ENCODE results near the gene ALOX12.
A peak's percentile ranks its signal among the peaks of the same experiment; 100 is the strongest.
"Not testable (repeated sequence)": the region's sequence is repeated elsewhere in the genome, so short reads cannot be mapped to it uniquely, and the experiment has no call there.

Gene ALOX12

DNA sequence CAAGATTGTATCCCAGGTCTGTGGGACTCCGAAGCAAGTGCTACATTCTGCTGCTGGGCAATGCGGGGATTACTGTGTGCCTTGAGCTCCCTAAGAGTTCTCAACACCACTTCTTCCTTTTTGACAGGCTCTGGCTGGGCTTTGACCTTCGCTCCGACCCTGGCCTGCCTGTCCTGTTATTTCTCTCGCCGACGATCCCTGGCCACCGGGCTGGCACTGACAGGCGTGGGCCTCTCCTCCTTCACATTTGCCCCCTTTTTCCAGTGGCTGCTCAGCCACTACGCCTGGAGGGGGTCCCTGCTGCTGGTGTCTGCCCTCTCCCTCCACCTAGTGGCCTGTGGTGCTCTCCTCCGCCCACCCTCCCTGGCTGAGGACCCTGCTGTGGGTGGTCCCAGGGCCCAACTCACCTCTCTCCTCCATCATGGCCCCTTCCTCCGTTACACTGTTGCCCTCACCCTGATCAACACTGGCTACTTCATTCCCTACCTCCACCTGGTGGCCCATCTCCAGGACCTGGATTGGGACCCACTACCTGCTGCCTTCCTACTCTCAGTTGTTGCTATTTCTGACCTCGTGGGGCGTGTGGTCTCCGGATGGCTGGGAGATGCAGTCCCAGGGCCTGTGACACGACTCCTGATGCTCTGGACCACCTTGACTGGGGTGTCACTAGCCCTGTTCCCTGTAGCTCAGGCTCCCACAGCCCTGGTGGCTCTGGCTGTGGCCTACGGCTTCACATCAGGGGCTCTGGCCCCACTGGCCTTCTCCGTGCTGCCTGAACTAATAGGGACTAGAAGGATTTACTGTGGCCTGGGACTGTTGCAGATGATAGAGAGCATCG lies 42.4 kb downstream of the ALOX12 start:
- in situ Hi-C loops (cut with HindIII; ENCODE audit: low pct_ligation_motif_present, low pct_unique_long_range_greater_than_20kb, low sequenced_read_pairs) = no loop called here
- DNase-seq = no peak

DNA sequence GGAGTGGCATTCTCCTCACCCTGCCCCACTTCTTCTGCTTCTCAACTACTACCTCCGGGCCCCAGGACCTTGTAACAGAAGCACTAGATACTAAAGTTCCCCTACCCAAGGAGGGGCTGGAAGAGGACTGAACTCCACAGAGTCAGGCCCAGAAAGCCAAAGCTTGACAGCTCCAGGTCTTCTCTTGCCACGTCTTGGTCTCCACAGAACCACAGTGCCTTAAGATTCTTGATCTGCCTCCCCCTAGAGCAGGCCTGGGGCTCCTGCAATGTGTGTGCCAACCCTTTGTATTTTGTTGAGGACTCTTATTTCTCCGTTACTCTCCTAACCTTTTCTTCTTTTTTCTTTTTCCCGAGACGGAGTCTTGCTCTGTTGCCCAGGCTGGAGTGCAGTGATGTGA lies 44.0 kb downstream of the ALOX12 start:
- in situ Hi-C loops (cut with HindIII; ENCODE audit: low pct_ligation_motif_present, low pct_unique_long_range_greater_than_20kb, low sequenced_read_pairs) = no loop called here
- DNase-seq = no peak

DNA sequence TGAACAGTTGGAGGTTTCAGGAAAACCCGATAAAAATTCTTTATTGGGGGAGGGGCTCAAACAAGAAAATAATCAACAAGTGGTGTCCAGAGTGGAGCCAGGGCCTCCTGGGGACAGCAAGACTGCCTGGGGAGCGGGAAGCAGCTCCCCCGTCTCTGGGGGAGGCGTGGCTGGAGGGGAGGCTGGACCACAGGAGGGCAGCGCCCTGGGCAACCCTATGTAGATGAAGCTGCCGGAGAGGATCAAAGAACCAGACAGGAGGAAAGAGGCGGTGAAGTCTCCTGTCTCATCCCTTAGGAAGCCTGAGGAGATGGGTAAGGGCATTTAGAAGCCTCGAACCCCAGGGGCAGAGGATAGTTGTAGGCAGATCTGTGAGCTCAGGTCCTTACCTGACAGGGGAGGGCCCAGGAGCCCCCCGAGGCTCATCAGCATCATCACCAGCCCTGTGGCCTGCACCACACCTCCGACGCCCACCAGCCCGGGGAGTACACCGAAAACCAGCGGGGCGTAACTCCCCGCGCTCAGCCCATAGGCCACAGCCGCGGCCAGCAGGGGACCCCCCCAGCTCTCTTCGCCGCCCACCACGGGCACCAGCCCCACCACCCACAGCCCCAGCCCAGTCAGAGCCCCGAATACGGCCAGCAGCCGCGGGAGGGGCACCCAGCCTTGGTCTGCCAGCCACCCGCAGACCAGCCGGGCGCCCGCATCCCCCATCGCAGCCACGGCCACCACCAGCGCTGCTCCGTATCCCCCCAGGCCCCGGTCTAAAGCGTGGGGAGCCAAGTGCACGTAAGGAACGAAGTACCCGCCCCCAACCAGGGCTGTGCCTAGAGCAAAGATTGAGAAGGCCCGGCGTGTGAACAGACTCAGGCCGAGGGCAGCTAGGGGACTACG lies 46.0 kb downstream of the ALOX12 start:
- in situ Hi-C loops (cut with HindIII; ENCODE audit: low pct_ligation_motif_present, low pct_unique_long_range_greater_than_20kb, low sequenced_read_pairs) = no loop called here
- no peak for DNase-seq

DNA sequence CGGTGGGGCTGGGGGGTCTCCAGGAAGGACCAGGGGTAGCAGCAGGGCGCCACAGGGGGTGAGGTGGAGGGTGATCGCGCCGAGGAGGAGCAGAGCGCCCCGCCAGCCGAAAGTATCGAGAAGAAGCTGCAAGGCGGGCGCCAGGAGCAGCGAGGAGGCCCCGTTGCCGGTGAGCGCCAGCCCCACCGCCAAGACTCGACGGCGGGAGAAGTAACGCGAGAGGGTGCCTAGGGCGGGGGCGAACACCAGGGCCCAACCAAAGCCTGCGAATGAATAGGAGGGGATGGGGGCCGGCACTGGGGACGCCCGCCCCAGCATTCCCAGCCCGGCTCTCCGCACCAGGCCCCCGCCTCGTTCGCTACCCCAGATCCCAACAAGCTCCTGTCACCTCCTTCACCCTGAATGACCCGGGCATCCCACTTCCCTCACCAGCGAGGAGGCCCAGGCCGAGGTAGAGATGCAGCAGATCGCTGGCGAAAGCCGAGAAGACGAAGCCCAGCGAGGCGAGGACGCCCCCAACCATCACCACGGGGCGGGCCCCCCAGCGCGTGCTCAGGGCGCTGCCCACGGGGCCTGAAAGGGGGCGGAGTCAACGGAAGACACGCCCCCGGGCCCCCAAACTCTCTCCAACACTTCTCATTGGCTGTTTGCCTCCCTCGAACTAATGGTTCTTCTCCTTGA lies 46.8 kb downstream of the ALOX12 start:
- in situ Hi-C loops (cut with HindIII; ENCODE audit: low pct_ligation_motif_present, low pct_unique_long_range_greater_than_20kb, low sequenced_read_pairs) = no loop called here
- no peak for DNase-seq

- in situ Hi-C loops (cut with HindIII; ENCODE audit: low pct_ligation_motif_present, low pct_unique_long_range_greater_than_20kb, low sequenced_read_pairs) = no loop called here
- no peak for DNase-seq
Observed at GRCh38 chr17:7043182-7043496, 47.3 kb downstream of the ALOX12 start.

DNA sequence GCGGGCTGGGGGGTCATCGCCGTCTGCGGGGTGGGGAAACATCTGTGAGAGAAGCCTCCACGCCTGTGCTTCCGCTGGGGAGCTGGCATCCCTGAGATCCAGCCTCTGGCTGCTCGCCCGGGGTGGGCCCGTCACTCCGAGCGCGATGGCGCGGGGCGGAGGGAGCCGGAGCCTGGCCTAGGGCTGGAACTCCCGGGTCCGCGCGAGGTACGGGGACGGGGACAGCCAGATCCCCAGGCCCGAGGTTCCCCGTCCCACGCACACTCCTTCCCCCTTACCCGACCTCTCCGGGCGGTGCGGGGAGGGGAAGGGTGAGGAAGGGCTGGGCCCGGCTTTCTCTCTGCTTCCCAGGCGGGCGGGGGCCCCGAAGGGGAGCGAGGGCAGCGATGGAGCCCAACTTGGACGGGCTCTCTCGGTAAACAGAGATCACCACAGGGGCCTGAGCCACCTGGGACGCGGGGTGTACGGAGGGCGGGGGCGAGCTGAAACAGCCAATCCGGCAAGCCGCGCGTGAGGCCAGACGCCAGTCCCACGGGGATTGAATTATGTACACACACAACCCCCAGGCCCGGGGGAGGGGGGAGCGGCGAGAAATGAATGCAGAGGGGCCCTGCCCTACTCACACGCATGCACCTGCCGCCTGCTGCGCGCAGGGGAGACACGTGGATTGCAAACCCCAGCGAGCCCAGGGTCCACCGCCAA lies 47.8 kb downstream of the ALOX12 start, which contains the start of gene SLC16A11:
Gene SLC16A11 (minus strand): TSS at position 596 of the 702 bp plus-strand sequence. CDS start 579 bp downstream, at position 17.
- DNase-seq = peak; percentile 47
- in situ Hi-C loops (cut with HindIII; ENCODE audit: low pct_ligation_motif_present, low pct_unique_long_range_greater_than_20kb, low sequenced_read_pairs) = no loop called here

- in situ Hi-C loops (cut with HindIII; ENCODE audit: low pct_ligation_motif_present, low pct_unique_long_range_greater_than_20kb, low sequenced_read_pairs) = no loop called here
- DNase-seq = peak; percentile 87
Observed at GRCh38 chr17:7045492-7046126, 49.8 kb downstream of the ALOX12 start.

- in situ Hi-C loops (cut with HindIII; ENCODE audit: low pct_ligation_motif_present, low pct_unique_long_range_greater_than_20kb, low sequenced_read_pairs) = no loop called here
Observed at GRCh38 chr17:7046127-7046724, 50.4 kb downstream of the ALOX12 start.

GRCh38 chr17:7046725-7047397 lies 51.0 kb downstream of the ALOX12 start:
- DNase-seq; in situ Hi-C loops (cut with HindIII; ENCODE audit: low pct_ligation_motif_present, low pct_unique_long_range_greater_than_20kb, low sequenced_read_pairs): not testable (repeated sequence)

More at GRCh38 chr17:7046127-7046724, 50.4 kb downstream of the ALOX12 start:
- DNase-seq = no peak

- no peak for DNase-seq
- in situ Hi-C loops (cut with HindIII; ENCODE audit: low pct_ligation_motif_present, low pct_unique_long_range_greater_than_20kb, low sequenced_read_pairs) = no loop called here
Observed at GRCh38 chr17:7047566-7047965, 51.7 kb downstream of the ALOX12 start.

- in situ Hi-C loops (cut with HindIII; ENCODE audit: low pct_ligation_motif_present, low pct_unique_long_range_greater_than_20kb, low sequenced_read_pairs) = no loop called here
- no peak for DNase-seq
Observed at GRCh38 chr17:7048968-7049367, 53.1 kb downstream of the ALOX12 start.

- in situ Hi-C loops (cut with HindIII; ENCODE audit: low pct_ligation_motif_present, low pct_unique_long_range_greater_than_20kb, low sequenced_read_pairs); DNase-seq: not testable (repeated sequence)
Observed at GRCh38 chr17:7050583-7050982, 54.7 kb downstream of the ALOX12 start.

- in situ Hi-C loops (cut with HindIII; ENCODE audit: low pct_ligation_motif_present, low pct_unique_long_range_greater_than_20kb, low sequenced_read_pairs) = no loop called here
- peak; percentile 44 for DNase-seq
Observed at GRCh38 chr17:7056386-7056785, 60.5 kb downstream of the ALOX12 start.

DNA sequence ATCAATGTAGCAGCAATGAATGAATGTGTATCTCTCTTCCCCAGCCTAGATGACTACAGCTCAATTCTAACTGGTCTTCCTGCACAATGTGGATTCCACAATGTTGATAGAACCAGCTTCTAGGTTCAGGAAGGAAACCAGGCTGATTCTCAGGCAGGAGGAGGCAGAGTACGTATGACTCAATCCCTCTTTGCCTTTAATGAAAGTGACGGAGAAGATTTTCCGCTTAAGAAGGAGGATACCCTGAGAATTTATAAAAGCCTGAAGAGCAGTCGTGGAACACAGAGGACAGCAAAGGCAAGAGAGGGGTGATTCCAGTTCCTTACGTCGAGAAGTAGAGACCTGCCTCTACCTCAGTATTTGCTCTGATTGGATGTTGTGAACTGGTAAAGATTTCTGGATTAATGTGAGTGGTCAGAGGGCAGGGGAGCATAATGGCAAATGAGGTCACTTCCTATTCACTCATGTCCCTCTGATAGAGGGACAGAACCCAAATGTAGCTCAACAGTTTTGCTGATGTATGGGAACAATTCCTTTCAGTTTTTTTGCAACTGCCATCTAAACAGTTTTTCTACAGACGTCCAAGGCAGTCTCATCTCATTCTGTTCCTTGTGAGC lies 63.1 kb downstream of the ALOX12 start:
- in situ Hi-C loops (cut with HindIII; ENCODE audit: low pct_ligation_motif_present, low pct_unique_long_range_greater_than_20kb, low sequenced_read_pairs) = no loop called here
- DNase-seq = no peak

Measured in ACHN (cell line).